GM12892 (cell line): Measurements from ENCODE around the gene SALL1.

Experiments
- DNase-seq: peaks from one replicate; pipeline ENCODE4 v3.0.0; 2011; ENCODE audit not compliant: insufficient read length
- FAIRE-seq: peaks from 2 replicates; lab custom pipeline; 2011; peaks lifted over from hg19 to GRCh38; lab: Jason Lieb, UNC
- POLR2A ChIP-seq: IDR thresholded peaks from 2 replicates; pipeline ENCODE4 v1.6.1; 2011; ENCODE audit warnings: low read depth, low read length, control low read depth
- POLR2AphosphoS5 ChIP-seq: IDR thresholded peaks from 2 replicates; pipeline ENCODE4 v1.6.1; 2011; ENCODE audit warnings: low read depth, low read length, control low read depth
- TAF1 ChIP-seq: IDR thresholded peaks from 2 replicates; pipeline ENCODE4 v1.6.1; 2011; ENCODE audit warnings: low read depth, mild to moderate bottlenecking, control low read depth, low read length, borderline replicate concordance

The SALL1 gene

DNA sequence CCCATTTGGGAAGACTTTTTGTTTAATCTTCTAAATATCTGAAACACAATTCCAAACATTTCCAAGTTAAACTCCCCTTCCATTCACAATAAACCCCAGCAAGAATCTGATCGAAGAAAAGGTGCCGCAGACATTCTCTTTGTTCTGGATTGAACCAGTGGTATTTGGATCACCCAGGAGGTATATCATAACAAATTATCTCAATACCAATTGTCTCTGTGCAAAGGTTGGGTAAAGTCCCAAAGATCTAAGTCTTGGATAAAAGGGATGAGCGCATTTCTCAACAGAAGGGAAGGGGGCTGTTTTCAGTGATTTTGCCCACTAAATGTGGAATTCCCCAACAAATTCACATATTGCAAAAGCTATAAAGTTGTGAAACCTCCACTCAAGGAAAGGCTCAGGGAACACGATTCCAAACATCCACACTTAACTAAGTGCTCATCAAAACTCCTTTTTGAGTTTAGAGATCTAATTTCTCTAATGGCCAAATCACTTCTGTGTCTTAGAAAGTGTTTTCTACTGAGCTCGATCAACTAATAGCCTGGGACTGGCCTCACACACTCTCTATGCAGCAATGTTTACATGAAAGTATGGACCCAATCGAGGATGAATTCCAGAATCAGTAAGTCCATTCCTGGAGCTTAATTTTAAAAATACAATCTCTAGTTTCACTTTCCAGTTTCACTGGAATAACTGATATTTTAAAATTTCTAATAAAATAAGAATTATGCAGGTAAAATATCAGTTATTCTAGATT is 30.9 kb downstream of the SALL1 start:
- DNase-seq (no peak), FAIRE-seq (no peak)
- TF ChIP-seq POLR2A (no peak), POLR2AphosphoS5 (no peak)

DNA sequence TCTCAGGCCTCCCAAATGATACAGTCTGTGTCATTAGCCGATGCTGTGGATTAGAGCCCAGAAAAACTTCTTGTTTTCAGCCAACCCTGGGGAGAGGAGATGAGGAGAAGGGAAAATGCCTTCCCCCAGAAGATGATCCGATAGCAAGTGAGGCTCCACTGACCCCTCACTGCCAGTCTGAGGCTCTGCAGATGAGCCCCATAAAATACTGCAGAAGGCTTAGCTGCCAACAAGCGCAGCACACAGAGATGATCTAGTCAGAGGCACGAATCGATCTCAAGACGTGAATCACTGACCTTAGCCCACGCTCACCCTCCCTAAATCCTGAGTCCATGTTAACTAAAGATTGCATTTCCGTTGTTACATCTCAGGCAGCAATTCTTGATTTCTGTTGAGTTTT is 31.5 kb downstream of the SALL1 start:
- FAIRE-seq (no peak), DNase-seq (no peak)
- no peak for TF ChIP-seq POLR2A
- no peak for TF ChIP-seq POLR2AphosphoS5
- no peak for TF ChIP-seq TAF1

DNA sequence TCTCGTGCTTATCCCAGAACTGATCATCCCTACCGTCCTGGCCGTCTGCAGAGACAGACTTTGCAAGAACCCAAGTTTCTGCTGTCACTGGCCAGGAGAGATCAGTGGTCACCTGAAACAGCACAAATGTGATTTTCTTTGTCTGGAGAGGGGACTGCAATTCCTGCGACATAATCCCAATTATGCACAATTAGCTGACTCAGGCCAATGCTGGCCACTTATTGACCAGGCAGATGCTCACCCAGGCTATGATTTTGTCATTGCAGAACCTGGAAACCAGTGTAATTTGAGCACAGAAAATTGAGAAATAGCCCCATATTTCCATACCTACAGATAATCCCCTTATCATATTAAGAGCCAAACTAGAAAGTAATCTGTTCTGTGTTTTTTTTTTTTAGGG is 34.7 kb downstream of the SALL1 start:
- FAIRE-seq (no peak), DNase-seq (no peak)
- TF ChIP-seq POLR2A (no peak), TAF1 (no peak), POLR2AphosphoS5 (no peak)

DNA sequence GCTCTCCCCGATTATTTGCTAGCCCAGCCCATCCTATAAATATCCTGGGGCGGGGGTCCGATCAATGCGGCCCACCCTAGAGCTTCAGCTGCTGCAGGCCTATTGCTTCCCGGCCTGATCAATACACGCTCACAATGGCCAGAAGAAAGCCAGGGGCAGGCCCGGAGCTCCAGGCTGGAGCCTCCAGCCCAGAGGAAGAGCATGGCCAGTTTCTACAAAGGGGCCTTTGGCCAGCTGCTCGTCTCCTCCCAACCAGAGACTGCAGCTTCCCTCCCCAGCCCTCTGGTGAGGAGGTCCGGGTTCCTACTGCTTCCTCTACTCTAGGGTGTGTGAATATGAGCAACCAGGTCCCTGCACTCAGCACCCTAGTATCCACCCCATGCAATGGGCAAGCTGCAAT is 36.7 kb downstream of the SALL1 start:
- TF ChIP-seq POLR2AphosphoS5 (no peak), TAF1 (no peak), POLR2A (no peak)
- FAIRE-seq = no peak
- DNase-seq = no peak

DNA sequence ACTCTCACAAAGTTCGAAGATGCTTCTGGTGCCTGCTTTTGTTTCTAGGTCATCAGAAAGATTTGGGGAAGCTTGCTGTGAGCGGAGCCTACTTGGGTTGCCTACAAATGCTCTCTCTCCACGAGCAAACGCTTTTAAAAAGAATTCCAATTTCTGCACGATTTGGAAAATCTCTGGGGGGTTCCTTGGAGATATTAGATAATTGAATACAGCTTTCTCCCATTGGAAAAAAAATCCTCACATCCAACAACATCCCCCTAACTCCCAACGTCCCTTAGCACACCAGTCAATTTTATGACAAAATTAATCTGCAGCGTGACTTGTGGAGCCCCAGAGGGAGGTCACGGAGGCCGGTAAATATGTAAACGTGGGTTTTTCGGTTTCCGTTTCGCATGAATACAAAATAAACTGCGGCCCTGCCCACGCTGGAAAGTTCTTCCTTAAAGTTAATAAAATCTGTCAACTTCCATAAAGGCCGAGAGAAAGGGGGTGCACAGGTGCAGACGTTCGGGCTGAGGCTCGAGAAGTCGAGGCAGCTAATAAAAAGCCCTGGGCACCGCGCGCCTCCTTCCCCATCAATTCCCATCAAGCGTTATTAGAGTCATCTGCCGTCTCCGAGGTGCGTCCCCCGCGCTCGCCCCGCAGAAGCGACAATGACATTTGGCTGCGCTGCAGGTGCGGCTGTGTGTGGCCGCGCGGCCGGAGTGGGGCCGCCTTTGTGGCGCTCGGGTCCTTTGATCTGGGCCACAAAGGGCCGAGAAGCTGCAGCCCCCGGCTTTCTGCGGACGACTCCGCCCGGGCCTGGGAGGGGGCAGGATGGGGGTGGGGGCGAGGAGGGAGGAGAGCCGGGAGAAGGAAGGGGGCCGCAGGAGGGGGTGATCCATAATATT is 37.6 kb downstream of the SALL1 start:
- no peak for FAIRE-seq

DNA sequence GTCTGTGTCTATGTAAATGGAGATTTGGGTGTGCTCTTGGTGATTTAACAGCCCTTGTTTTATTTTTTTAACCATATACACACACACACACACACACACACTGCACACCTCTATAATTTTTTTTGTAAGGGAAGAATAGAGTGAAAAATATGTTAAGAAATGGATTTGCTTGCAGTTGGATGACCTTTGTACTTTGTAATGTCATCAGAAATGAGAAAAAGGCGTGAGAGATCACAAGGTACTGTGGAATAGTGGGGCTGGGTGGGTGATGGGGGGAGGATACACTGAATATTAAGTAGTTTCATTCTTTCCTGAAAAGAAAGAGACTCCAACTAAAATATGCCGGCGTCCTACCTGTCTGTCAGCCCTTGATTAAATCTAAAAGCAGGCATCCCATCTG is 38.7 kb downstream of the SALL1 start:
- FAIRE-seq (no peak), DNase-seq (no peak)
- no peak for TF ChIP-seq POLR2A
- no peak for TF ChIP-seq TAF1
- no peak for TF ChIP-seq POLR2AphosphoS5

More for the DNA sequence above, 37.6 kb downstream of the SALL1 start:
- TF ChIP-seq TAF1 = no peak
- no peak for TF ChIP-seq POLR2A
- no peak for TF ChIP-seq POLR2AphosphoS5
- DNase-seq = no peak

DNA sequence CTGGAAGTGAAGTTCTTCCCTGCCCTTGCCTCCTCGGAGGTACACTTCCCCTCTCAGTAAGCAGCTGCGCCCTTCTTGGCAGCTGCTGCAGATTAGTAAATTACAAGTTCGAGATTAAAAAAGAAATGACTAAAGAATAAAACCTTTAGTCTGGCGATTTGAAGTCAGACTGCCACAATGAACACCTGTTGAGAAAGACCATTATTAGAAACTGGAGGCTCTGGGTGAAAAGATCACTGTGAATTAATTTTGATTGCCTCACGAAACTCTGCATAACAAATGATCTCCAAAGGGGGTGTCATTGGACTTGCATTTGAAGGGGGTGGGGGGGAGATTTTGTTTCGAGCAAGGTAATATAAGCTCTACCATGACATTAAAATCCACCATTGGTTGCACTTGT is 39.3 kb downstream of the SALL1 start:
- no peak for FAIRE-seq
- no peak for TF ChIP-seq POLR2A
- TF ChIP-seq POLR2AphosphoS5 = no peak
- TF ChIP-seq TAF1 = no peak
- no peak for DNase-seq

DNA sequence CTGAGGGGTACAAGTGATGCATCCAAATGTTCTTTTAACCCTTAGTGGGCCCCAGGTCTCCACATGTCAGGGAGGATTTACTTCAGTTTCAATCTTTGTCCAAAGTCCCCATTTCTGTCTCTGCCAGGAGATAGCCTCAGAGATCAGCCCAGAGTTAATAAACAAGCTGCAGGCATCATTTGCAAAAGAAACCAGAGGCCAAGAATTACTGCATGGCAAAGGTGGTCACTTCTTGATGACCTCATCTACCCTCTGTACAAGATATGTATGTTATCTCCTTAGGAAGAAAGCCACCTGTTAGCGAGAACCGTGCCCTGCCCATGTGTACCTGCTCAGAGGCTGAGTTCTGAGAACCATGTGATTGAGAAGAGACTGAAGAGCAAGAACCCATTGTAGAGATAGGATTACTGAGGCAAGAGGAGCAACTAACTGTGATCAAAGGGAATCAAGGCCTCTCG is 40.3 kb downstream of the SALL1 start:
- DNase-seq (no peak), FAIRE-seq (no peak)
- TF ChIP-seq POLR2A (no peak), TAF1 (no peak), POLR2AphosphoS5 (no peak)

DNA sequence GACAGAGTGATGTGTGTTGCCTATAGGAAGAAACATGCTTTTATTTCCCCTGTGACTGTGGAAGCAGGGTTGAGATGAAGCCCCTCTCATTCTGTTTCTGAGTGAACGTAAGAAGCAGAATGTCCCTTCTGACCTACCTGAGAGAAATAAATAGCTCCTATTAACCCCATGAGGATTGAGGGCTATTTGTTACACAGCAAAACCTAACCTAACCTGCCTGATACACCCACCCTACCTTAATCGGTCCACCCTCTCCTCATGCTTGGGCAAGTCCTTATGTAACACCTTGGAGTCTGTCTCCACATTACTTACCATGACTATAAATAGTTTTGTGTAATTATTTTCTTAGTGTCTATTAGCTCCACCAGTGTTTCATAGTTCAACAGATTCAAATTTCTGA is 41.9 kb downstream of the SALL1 start:
- TF ChIP-seq TAF1 (no peak), POLR2A (no peak), POLR2AphosphoS5 (no peak)

DNA sequence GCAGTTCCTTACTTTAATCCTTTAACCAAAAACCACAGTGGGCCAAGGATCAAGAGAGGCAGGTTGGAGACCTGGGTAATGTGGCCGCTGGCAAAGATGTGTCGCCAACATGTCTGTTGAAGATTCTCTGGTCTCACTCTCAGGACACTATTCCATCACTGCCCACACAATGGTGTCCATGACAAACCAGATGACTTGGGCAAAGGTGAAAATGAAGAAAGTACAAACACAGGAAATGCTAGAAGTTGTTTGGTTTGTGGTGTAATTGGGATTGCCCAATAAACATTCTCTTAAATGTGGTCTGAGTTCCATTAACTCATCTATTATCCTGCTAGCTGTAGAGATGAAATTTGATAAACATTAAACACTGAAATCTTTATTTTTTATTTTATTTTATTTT is 43.3 kb downstream of the SALL1 start:
- no peak for TF ChIP-seq POLR2A
- no peak for TF ChIP-seq POLR2AphosphoS5
- TF ChIP-seq TAF1 = no peak
- DNase-seq (no peak), FAIRE-seq (no peak)

More for the DNA sequence above, 41.9 kb downstream of the SALL1 start:
- DNase-seq (no peak), FAIRE-seq (no peak)

DNA sequence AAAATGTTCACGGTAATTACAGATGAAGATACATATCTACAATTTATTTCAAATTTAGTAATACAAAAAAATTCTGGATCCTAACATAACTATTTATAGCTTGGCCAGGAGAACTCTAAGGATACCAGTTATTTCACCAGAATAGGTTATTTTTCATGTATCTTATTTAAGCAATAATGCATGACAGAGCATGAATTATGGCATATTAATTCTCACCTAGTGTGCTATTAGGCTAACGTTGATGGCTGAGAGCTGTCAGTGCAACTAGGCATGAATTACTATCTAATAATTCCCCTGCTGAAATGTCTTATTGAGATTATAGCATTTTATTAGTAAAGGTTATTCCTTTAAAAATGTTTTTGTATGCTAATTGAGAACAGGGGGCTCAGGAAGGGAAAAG is 44.5 kb downstream of the SALL1 start:
- TF ChIP-seq POLR2AphosphoS5 = no peak
- DNase-seq (no peak), FAIRE-seq (no peak)

DNA sequence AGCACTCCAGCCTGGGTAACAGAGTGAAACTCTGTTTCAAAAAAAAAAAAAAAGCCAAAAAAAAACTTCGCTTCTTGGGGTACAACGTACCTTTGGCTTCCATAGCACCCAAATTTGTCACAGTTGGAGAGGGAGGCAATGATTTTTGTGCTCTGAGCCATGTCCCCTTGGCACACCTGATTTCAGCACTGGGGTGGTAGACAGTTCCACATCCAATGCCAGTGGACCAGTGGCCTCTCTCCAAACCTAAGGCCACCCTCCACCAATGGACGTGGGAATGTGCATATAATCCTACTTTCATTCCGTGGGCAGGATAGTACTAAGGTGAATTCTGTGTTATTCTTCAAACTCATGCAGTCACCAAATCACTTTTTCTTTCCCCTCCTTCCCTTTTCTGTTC is 47.5 kb downstream of the SALL1 start:
- DNase-seq (no peak), FAIRE-seq (no peak)
- no peak for TF ChIP-seq POLR2A
- TF ChIP-seq POLR2AphosphoS5 = no peak
- no peak for TF ChIP-seq TAF1
